RWPE1 (cell line): ENCODE data around the gene PHF14.

Experiments
- CTCF ChIA-PET: fragments of 350-600 bp; sonication (Branson Sonifier 250); formaldehyde crosslinking; extraction: SDS; loops from one replicate; lab custom pipeline; 2021; lab: Yijun Ruan, JAX
- POLR2A ChIA-PET: fragments of 400-600 bp; formaldehyde crosslinking; extraction: SDS; loops from one replicate; lab custom pipeline; 2020; ENCODE audit warnings: antibody characterized with exemption; ENCODE audit not compliant: low non-redundant PET; lab: Yijun Ruan, JAX
- DNase-seq: peaks from one replicate; pipeline ENCODE4 v3.0.0; 2012; ENCODE audit warnings: low spot score
- H3K27ac ChIP-seq: fragments of 450-650 bp; 2 replicates; pipeline ENCODE4 v1.5.1; 2017
- CTCF ChIP-seq: fragments of 450-650 bp; conservative IDR thresholded peaks from 2 replicates; pipeline ENCODE4 v1.5.1; 2017; ENCODE audit warnings: low read depth, mild to moderate bottlenecking

Gene PHF14

GRCh38 chr7:11191081-11191480 is 217.4 kb downstream of the PHF14 start:
- no peak overlapping the region for H3K27ac ChIP-seq
- CTCF ChIA-PET = no interaction called here
- no peak for TF ChIP-seq CTCF
- POLR2A ChIA-PET = no interaction called here
- no peak for DNase-seq

- no peak for TF ChIP-seq CTCF
- no peak overlapping the region for H3K27ac ChIP-seq
- ChIA-PET POLR2A (no interaction called here), CTCF (no interaction called here)
- no peak for DNase-seq
Observed at GRCh38 chr7:11191574-11192220, 218.0 kb downstream of the PHF14 start.

GRCh38 chr7:11192506-11192905 is 218.8 kb downstream of the PHF14 start:
- ChIA-PET CTCF (no interaction called here), POLR2A (no interaction called here)
- DNase-seq = no peak
- H3K27ac ChIP-seq = no peak overlapping the region
- no peak for TF ChIP-seq CTCF

GRCh38 chr7:11193131-11193867 is 219.6 kb downstream of the PHF14 start:
- DNase-seq = no peak
- POLR2A ChIA-PET = no interaction called here
- CTCF ChIA-PET = no interaction called here
- no peak for TF ChIP-seq CTCF
- no peak overlapping the region for H3K27ac ChIP-seq

- DNase-seq = no peak
- POLR2A ChIA-PET = no interaction called here
- TF ChIP-seq CTCF = no peak
- CTCF ChIA-PET = no interaction called here
- H3K27ac ChIP-seq = no peak overlapping the region
Observed at GRCh38 chr7:11193888-11194287, 220.2 kb downstream of the PHF14 start.

GRCh38 chr7:11194492-11194891 is 220.8 kb downstream of the PHF14 start:
- H3K27ac ChIP-seq = no peak overlapping the region
- ChIA-PET CTCF (no interaction called here), POLR2A (no interaction called here)
- DNase-seq = no peak
- TF ChIP-seq CTCF = no peak
